ENCODE measurements around the gene NME2.
"Not testable (repeated sequence)": the region's sequence is repeated elsewhere in the genome, so short reads cannot be mapped to it uniquely, and the experiment has no call there.

NME2 gene

GRCh38 chr17:51144266-51145022, 21.8 kb upstream of the NME2 start:
- DNase-seq: peak; percentile 16

- no peak for DNase-seq
Observed at GRCh38 chr17:51147650-51148049, 18.6 kb upstream of the NME2 start.

- no peak for DNase-seq
Observed at GRCh38 chr17:51149163-51149562, 17.0 kb upstream of the NME2 start.

- DNase-seq: no peak
Observed at GRCh38 chr17:51150932-51151331, 15.3 kb upstream of the NME2 start.

GRCh38 chr17:51152766-51153209, 13.4 kb upstream of the NME2 start:
- no peak for DNase-seq

- peak; percentile 94 for DNase-seq
Observed at GRCh38 chr17:51153210-51154072, 12.8 kb upstream of the NME2 start, which contains the start of gene NME1. Gene NME1 (plus strand): TSS chr17:51153559. CDS start chr17:51155655, 2,096 bp downstream.

- DNase-seq: no peak
Observed at GRCh38 chr17:51154176-51154575, 12.0 kb upstream of the NME2 start.

GRCh38 chr17:51155416-51155815, 10.8 kb upstream of the NME2 start:
- DNase-seq: no peak

GRCh38 chr17:51159604-51160003, 6.6 kb upstream of the NME2 start:
- no peak for DNase-seq

GRCh38 chr17:51161541-51161940, 4.7 kb upstream of the NME2 start:
- DNase-seq: no peak

- peak; percentile 26 for DNase-seq
Observed at GRCh38 chr17:51164911-51165679, 1.1 kb upstream of the NME2 start.

- DNase-seq: peak; percentile 86
Observed at GRCh38 chr17:51165680-51166197, 472 bp upstream of the NME2 start.

GRCh38 chr17:51166987-51167931, 1.0 kb downstream of the NME2 start:
- DNase-seq: no peak

- DNase-seq: no peak
Observed at GRCh38 chr17:51169340-51169739, 3.1 kb downstream of the NME2 start.

- no peak for DNase-seq
Observed at GRCh38 chr17:51170736-51171135, 4.5 kb downstream of the NME2 start.

- not testable (repeated sequence) for DNase-seq
Observed at GRCh38 chr17:51172030-51172429, 5.8 kb downstream of the NME2 start.

- no peak for DNase-seq
Observed at GRCh38 chr17:51180486-51180885, 14.3 kb downstream of the NME2 start.

GRCh38 chr17:51184124-51184523, 17.9 kb downstream of the NME2 start:
- DNase-seq: no peak

GRCh38 chr17:51185763-51186332, 19.6 kb downstream of the NME2 start:
- DNase-seq: no peak

GRCh38 chr17:51188271-51188833, 22.1 kb downstream of the NME2 start:
- no peak for DNase-seq
